SK-N-SH treated with all-trans-retinoic acid at 6 μM for 48 hours (cell line): ENCODE measurements around the gene GLI3.

ENCODE experiments used
- BACH2 ChIP-seq: fragments of 250-450 bp; sonication (Bioruptor Pico); IDR thresholded peaks from 2 replicates; pipeline ENCODE4 v1.9.0; 2021; ENCODE audit warnings: mild to moderate bottlenecking, borderline replicate concordance
- CSRNP3 ChIP-seq: fragments of 250-450 bp; sonication (Bioruptor Pico); IDR thresholded peaks from 2 replicates; pipeline ENCODE4 v1.5.1; 2021; ENCODE audit warnings: mild to moderate bottlenecking, moderate library complexity
- ISL1 ChIP-seq: fragments of 250-450 bp; sonication (Bioruptor Pico); IDR thresholded peaks from 2 replicates; pipeline ENCODE4 v2.1.2; 2022; ENCODE audit warnings: mild to moderate bottlenecking, moderate library complexity
- OSR1 ChIP-seq: fragments of 250-450 bp; sonication (Bioruptor Pico); IDR thresholded peaks from 2 replicates; pipeline ENCODE4 v1.8.0; 2022; ENCODE audit warnings: moderate library complexity, mild to moderate bottlenecking, inconsistent platforms
- ZNF70 ChIP-seq: fragments of 450-650 bp; formaldehyde crosslinking; IDR thresholded peaks from 2 replicates; pipeline ENCODE4 v1.5.0; 2020; ENCODE audit warnings: mild to moderate bottlenecking, moderate library complexity
- ZNF8 ChIP-seq: fragments of 450-650 bp; formaldehyde crosslinking; IDR thresholded peaks from 2 replicates; pipeline ENCODE4 v1.5.0; 2020; ENCODE audit warnings: mild to moderate bottlenecking, moderate library complexity
- TF ChIP-seq, protein P1 (sequence below): fragments of 250-450 bp; sonication (Bioruptor Pico); IDR thresholded peaks from 2 replicates; pipeline ENCODE4 v1.8.0; 2020; ENCODE audit warnings: mild to moderate bottlenecking, moderate library complexity, borderline replicate concordance

GRCh38 chr7:42091461-42092291 is 145.3 kb downstream of the GLI3 start:
- TF ChIP-seq ISL1 (CRISPR knock-in tag) (no peak), ZNF70 (no peak), BACH2 (no peak), OSR1 (CRISPR knock-in tag) (no peak), ZNF8 (CRISPR knock-in tag) (no peak), CSRNP3 (CRISPR knock-in tag) (no peak)
- TF ChIP-seq, protein P1, sequence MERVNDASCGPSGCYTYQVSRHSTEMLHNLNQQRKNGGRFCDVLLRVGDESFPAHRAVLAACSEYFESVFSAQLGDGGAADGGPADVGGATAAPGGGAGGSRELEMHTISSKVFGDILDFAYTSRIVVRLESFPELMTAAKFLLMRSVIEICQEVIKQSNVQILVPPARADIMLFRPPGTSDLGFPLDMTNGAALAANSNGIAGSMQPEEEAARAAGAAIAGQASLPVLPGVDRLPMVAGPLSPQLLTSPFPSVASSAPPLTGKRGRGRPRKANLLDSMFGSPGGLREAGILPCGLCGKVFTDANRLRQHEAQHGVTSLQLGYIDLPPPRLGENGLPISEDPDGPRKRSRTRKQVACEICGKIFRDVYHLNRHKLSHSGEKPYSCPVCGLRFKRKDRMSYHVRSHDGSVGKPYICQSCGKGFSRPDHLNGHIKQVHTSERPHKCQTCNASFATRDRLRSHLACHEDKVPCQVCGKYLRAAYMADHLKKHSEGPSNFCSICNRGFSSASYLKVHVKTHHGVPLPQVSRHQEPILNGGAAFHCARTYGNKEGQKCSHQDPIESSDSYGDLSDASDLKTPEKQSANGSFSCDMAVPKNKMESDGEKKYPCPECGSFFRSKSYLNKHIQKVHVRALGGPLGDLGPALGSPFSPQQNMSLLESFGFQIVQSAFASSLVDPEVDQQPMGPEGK (CRISPR knock-in tag) = no peak
